ENCODE measurements around the gene THEMIS2.

The THEMIS2 gene

DNA sequence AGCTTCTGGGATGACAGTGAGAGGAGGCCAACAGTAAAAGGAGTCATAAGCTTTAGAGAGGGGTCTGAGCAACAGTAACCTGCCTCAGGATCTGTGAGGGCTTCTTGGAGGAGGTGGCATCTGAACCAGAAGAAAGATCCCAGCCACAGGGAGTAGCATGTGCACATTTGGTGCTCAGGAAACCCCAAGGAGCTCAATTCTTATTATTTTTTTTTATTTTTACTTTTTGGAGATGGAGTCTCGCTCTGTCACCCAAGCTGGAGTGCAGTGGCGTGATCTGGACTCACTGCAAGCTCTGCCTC lies 4.7 kb downstream of the THEMIS2 start:
- DNase-seq (ENCODE audit: low read depth) = no peak
- TF ChIP-seq CTCF (conservative IDR thresholded peaks at IDR 0.05; ENCODE audit: control insufficient read depth, insufficient read depth, low read depth, low read length) = no peak
- H3K4me3 ChIP-seq (ENCODE audit: control insufficient read depth, low read depth, low read length) = no peak overlapping the region

GRCh38 chr1:27878039-27878438 lies 5.7 kb downstream of the THEMIS2 start:
- DNase-seq (ENCODE audit: low read depth) = no peak
- no peak overlapping the region for H3K4me3 ChIP-seq (ENCODE audit: control insufficient read depth, low read depth, low read length)
- TF ChIP-seq CTCF (conservative IDR thresholded peaks at IDR 0.05; ENCODE audit: control insufficient read depth, insufficient read depth, low read depth, low read length) = no peak

GRCh38 chr1:27878787-27879335 lies 6.5 kb downstream of the THEMIS2 start:
- no peak overlapping the region for H3K4me3 ChIP-seq (ENCODE audit: control insufficient read depth, low read depth, low read length)
- no peak for TF ChIP-seq CTCF (conservative IDR thresholded peaks at IDR 0.05; ENCODE audit: control insufficient read depth, insufficient read depth, low read depth, low read length)
- DNase-seq (ENCODE audit: low read depth) = no peak

- H3K4me3 ChIP-seq (ENCODE audit: control insufficient read depth, low read depth, low read length) = no peak overlapping the region
- no peak for TF ChIP-seq CTCF (conservative IDR thresholded peaks at IDR 0.05; ENCODE audit: control insufficient read depth, insufficient read depth, low read depth, low read length)
- DNase-seq (ENCODE audit: low read depth) = no peak
Measured at GRCh38 chr1:27879374-27880082, 7.2 kb downstream of the THEMIS2 start.

GRCh38 chr1:27882543-27882903 lies 10.2 kb downstream of the THEMIS2 start:
- DNase-seq (ENCODE audit: low read depth) = no peak
- no peak for TF ChIP-seq CTCF (conservative IDR thresholded peaks at IDR 0.05; ENCODE audit: control insufficient read depth, insufficient read depth, low read depth, low read length)
- no peak overlapping the region for H3K4me3 ChIP-seq (ENCODE audit: control insufficient read depth, low read depth, low read length)

DNA sequence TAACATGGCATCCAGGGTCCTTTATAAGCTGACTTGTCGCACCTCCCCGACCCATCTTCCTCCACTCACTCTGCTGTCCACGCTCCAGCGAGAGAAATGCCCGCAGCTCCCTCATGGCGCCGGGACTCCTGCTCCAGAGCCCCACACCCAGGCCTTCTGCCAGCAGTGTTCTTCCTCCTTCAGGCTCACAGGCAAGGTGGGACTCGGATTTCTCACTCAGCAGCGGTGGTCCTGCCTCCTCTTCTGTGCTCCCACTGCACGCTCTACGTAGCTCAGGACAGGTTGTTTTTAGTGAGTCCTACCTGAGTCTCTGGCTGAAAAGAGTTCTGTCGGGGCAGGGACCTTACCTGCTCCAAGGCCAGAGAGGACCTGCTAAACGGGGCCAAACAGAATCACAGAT lies 11.2 kb downstream of the THEMIS2 start:
- DNase-seq (ENCODE audit: low read depth) = no peak
- no peak for TF ChIP-seq CTCF (conservative IDR thresholded peaks at IDR 0.05; ENCODE audit: control insufficient read depth, insufficient read depth, low read depth, low read length)
- no peak overlapping the region for H3K4me3 ChIP-seq (ENCODE audit: control insufficient read depth, low read depth, low read length)
